ENCODE data around the gene CSAG3.
"Not testable (repeated sequence)": the region's sequence is repeated elsewhere in the genome, so short reads cannot be mapped to it uniquely, and the experiment has no call there.

The CSAG3 gene

GRCh38 chrX:152758918-152759317, at the start of gene CSAG3:
Gene CSAG3, plus strand, starts transcription at chrX:152759218.
- not testable (repeated sequence) for DNase-seq

- DNase-seq: not testable (repeated sequence)
These were observed 45.8 kb upstream of the CSAG3 start for GRCh38 chrX:152713195-152713594.

- not testable (repeated sequence) for DNase-seq
These were observed 44.9 kb upstream of the CSAG3 start, which contains the start of gene MAGEA2B for GRCh38 chrX:152713815-152714787. Gene MAGEA2B, plus strand, starts transcription at chrX:152714628. Its CDS starts 2,479 bp downstream, at chrX:152717107.

GRCh38 chrX:152725409-152725808, 33.6 kb upstream of the CSAG3 start:
- no peak for DNase-seq

- DNase-seq: no peak
These were observed 25.6 kb upstream of the CSAG3 start, which contains the start of the genes CSAG1 and MAGEA12 for GRCh38 chrX:152733261-152733975. Gene CSAG1, minus strand, starts transcription at chrX:152733721. Its CDS starts 1,261 bp downstream, at chrX:152732460. Gene MAGEA12, plus strand, starts transcription at chrX:152733757. Its CDS starts 2,405 bp downstream, at chrX:152736162.

- not testable (repeated sequence) for DNase-seq
These were observed 24.7 kb upstream of the CSAG3 start for GRCh38 chrX:152734143-152734858.

GRCh38 chrX:152735101-152735500, 23.9 kb upstream of the CSAG3 start:
- no peak for DNase-seq

GRCh38 chrX:152735860-152736511, 23.0 kb upstream of the CSAG3 start:
- no peak for DNase-seq

- DNase-seq: not testable (repeated sequence)
These were observed 22.5 kb upstream of the CSAG3 start for GRCh38 chrX:152736528-152736927.

- no peak for DNase-seq
These were observed 20.5 kb upstream of the CSAG3 start for GRCh38 chrX:152738560-152738959.

GRCh38 chrX:152753686-152754650, 5.0 kb upstream of the CSAG3 start, which contains the start of gene MAGEA2:
Gene MAGEA2, minus strand, starts transcription at chrX:152753842. Its CDS starts 2,479 bp downstream, at chrX:152751363.
- DNase-seq: not testable (repeated sequence)

- not testable (repeated sequence) for DNase-seq
These were observed 4.1 kb upstream of the CSAG3 start for GRCh38 chrX:152754871-152755270.

- DNase-seq: not testable (repeated sequence)
These were observed 526 bp downstream of the CSAG3 start for GRCh38 chrX:152759544-152759943.

- not testable (repeated sequence) for DNase-seq
These were observed 2.6 kb downstream of the CSAG3 start for GRCh38 chrX:152761582-152761981.

- not testable (repeated sequence) for DNase-seq
These were observed 7.5 kb downstream of the CSAG3 start for GRCh38 chrX:152766562-152766961.

- DNase-seq: not testable (repeated sequence)
These were observed 10.7 kb downstream of the CSAG3 start, which contains the start of gene MAGEA6 for GRCh38 chrX:152769549-152770289. Gene MAGEA6, minus strand, starts transcription at chrX:152769689. Its CDS starts 2,039 bp downstream, at chrX:152767650.

GRCh38 chrX:152787062-152787461, 28.0 kb downstream of the CSAG3 start:
- not testable (repeated sequence) for DNase-seq

- DNase-seq: no peak
These were observed 39.9 kb downstream of the CSAG3 start for GRCh38 chrX:152798945-152799344.

GRCh38 chrX:152806035-152806434, 47.0 kb downstream of the CSAG3 start:
- DNase-seq: no peak
